PC-9 (cell line): ENCODE data around the gene CCNC.
"Not testable (repeated sequence)": the region's sequence is repeated elsewhere in the genome, so short reads cannot be mapped to it uniquely, and the experiment has no call there.

Source experiments
- EZH2 ChIP-seq: fragments of 200-600 bp; sonication (generic); IDR thresholded peaks from 2 replicates; pipeline ENCODE4 v1.8.0; 2017; ENCODE audit warnings: antibody characterized with exemption, low read depth
- TF ChIP-seq, protein P1 (sequence below): fragments of 200-600 bp; sonication (generic); conservative IDR thresholded peaks from 2 replicates; pipeline ENCODE4 v1.6.1; 2017; ENCODE audit warnings: mixed run types, antibody characterized with exemption, mild to moderate bottlenecking, moderate library complexity

DNA sequence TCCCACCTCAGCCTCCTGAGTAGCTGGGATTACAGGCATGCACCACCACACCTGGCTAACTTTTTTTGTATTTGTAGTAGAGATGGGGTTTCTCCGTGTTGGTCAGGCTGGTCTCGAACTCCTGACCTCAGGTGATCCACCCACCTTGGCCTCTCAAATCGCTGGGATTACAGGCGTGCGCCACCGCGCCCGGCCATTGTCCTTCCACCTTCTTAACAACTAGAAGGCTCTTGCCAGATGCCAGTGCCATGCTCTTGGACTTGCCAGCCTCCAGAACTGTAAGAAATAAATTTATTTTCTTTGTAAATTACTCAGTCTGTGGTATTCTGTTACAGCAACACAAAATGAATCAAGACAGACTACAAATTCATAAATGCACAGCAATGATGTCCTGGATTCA, 26.2 kb upstream of the CCNC start:
- TF ChIP-seq, protein P1, sequence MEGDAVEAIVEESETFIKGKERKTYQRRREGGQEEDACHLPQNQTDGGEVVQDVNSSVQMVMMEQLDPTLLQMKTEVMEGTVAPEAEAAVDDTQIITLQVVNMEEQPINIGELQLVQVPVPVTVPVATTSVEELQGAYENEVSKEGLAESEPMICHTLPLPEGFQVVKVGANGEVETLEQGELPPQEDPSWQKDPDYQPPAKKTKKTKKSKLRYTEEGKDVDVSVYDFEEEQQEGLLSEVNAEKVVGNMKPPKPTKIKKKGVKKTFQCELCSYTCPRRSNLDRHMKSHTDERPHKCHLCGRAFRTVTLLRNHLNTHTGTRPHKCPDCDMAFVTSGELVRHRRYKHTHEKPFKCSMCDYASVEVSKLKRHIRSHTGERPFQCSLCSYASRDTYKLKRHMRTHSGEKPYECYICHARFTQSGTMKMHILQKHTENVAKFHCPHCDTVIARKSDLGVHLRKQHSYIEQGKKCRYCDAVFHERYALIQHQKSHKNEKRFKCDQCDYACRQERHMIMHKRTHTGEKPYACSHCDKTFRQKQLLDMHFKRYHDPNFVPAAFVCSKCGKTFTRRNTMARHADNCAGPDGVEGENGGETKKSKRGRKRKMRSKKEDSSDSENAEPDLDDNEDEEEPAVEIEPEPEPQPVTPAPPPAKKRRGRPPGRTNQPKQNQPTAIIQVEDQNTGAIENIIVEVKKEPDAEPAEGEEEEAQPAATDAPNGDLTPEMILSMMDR: not testable (repeated sequence)
- not testable (repeated sequence) for TF ChIP-seq EZH2
